Measurements from ENCODE around the gene CD2BP2.
A peak's percentile ranks its signal among the peaks of the same experiment; 100 is the strongest.

Gene CD2BP2

GRCh38 chr16:30378236-30379157, 23.4 kb upstream of the CD2BP2 start:
- peak; percentile 98 for DNase-seq

- peak; percentile 85 for DNase-seq
Observed at GRCh38 chr16:30377812-30378235, 22.7 kb upstream of the CD2BP2 start.

- DNase-seq, result no peak
Observed at GRCh38 chr16:30377050-30377811, 22.1 kb upstream of the CD2BP2 start.

- no peak for DNase-seq
Observed at GRCh38 chr16:30376461-30376902, 21.4 kb upstream of the CD2BP2 start.

- no peak for DNase-seq
Observed at GRCh38 chr16:30375864-30376263, 20.8 kb upstream of the CD2BP2 start.

- no peak for DNase-seq
Observed at GRCh38 chr16:30374538-30374937, 19.4 kb upstream of the CD2BP2 start, which contains the start of gene MYL11. Gene MYL11, plus strand, starts transcription at chr16:30374802. Its CDS starts 56 bp downstream, at chr16:30374858.

GRCh38 chr16:30372725-30373124, 17.6 kb upstream of the CD2BP2 start:
- DNase-seq, result no peak

GRCh38 chr16:30372038-30372712, 17.1 kb upstream of the CD2BP2 start:
- no peak for DNase-seq

GRCh38 chr16:30371248-30371816, 16.2 kb upstream of the CD2BP2 start:
- no peak for DNase-seq

- DNase-seq, result peak; percentile 100
Observed at GRCh38 chr16:30370456-30371247, 15.5 kb upstream of the CD2BP2 start, which contains the start of gene TBC1D10B. Gene TBC1D10B, minus strand, starts transcription at chr16:30370494. Its CDS starts 311 bp downstream, at chr16:30370183.

GRCh38 chr16:30369938-30370455, 14.9 kb upstream of the CD2BP2 start:
- no peak for DNase-seq

- no peak for DNase-seq
Observed at GRCh38 chr16:30369091-30369937, 14.2 kb upstream of the CD2BP2 start.

- no peak for DNase-seq
Observed at GRCh38 chr16:30368792-30369090, 13.6 kb upstream of the CD2BP2 start.

- no peak for DNase-seq
Observed at GRCh38 chr16:30368122-30368791, 13.1 kb upstream of the CD2BP2 start.

GRCh38 chr16:30367349-30368009, 12.4 kb upstream of the CD2BP2 start:
- DNase-seq, result no peak

- DNase-seq, result no peak
Observed at GRCh38 chr16:30366511-30366910, 11.4 kb upstream of the CD2BP2 start.

- DNase-seq, result no peak
Observed at GRCh38 chr16:30365200-30365599, 10.1 kb upstream of the CD2BP2 start.

- DNase-seq, result no peak
Observed at GRCh38 chr16:30361180-30361579, 6.1 kb upstream of the CD2BP2 start.

- DNase-seq, result no peak
Observed at GRCh38 chr16:30359871-30360170, 4.7 kb upstream of the CD2BP2 start.
